Karpas-422 (cell line): Measurements from ENCODE around the gene PAIP2. TPM values are rescaled to one million over a fixed set of nuclear protein-coding genes. Genes with fewer than 3 reads are reported as not detected.

Experiments
- DNase-seq: peaks from one replicate; pipeline ENCODE4 v3.0.0-alpha.2; 2015
- H2AFZ ChIP-seq: fragments of 200-600 bp; sonication (generic); 2 replicates; pipeline ENCODE4 v1.6.1; 2014; ENCODE audit warnings: antibody characterized with exemption, low read length, mixed read lengths
- H3K27ac ChIP-seq: fragments of 200-600 bp; sonication (generic); 2 replicates; pipeline ENCODE4 v1.5.1; 2014; ENCODE audit warnings: mild to moderate bottlenecking, low read length, moderate library complexity
- H3K27me3 ChIP-seq: fragments of 200-600 bp; sonication (generic); 2 replicates; pipeline ENCODE4 v1.6.1; 2014; ENCODE audit warnings: low read length, mixed read lengths
- H3K36me3 ChIP-seq: fragments of 200-600 bp; sonication (generic); 2 replicates; pipeline ENCODE4 v1.6.1; 2014; ENCODE audit warnings: low read length, mixed read lengths; ENCODE audit not compliant: insufficient read depth
- H3K4me1 ChIP-seq: fragments of 200-600 bp; sonication (generic); 2 replicates; pipeline ENCODE4 v1.6.1; 2014; ENCODE audit warnings: mild to moderate bottlenecking, low read length, mixed read lengths
- H3K4me2 ChIP-seq: fragments of 200-600 bp; sonication (generic); 2 replicates; pipeline ENCODE4 v1.6.1; 2014; ENCODE audit warnings: low read length, low read depth, mild to moderate bottlenecking; ENCODE audit not compliant: poor library complexity, severe bottlenecking
- H3K4me3 ChIP-seq: fragments of 200-600 bp; sonication (generic); 2 replicates; pipeline ENCODE4 v1.5.1; 2014; ENCODE audit warnings: mild to moderate bottlenecking, antibody characterized with exemption, low read length, mixed read lengths
- H3K79me2 ChIP-seq: fragments of 200-600 bp; sonication (generic); 2 replicates; pipeline ENCODE4 v1.6.1; 2014; ENCODE audit warnings: mild to moderate bottlenecking, low read length, mixed read lengths
- H3K9ac ChIP-seq: fragments of 200-600 bp; sonication (generic); 2 replicates; pipeline ENCODE4 v1.6.0; 2014; ENCODE audit warnings: low read length
- H3K9me2 ChIP-seq: fragments of 200-600 bp; sonication (generic), shearing (Covaris generic); replicated peaks from 2 replicates; pipeline ENCODE4 v1.6.0; 2014; ENCODE audit warnings: mild to moderate bottlenecking, low read length, moderate library complexity; ENCODE audit not compliant: insufficient read depth
- H3K9me3 ChIP-seq: fragments of 300-700, 200-600 bp; sonication (generic); 2 replicates; pipeline ENCODE4 v1.6.1; 2014; ENCODE audit warnings: low read length, mixed read lengths
- H4K20me1 ChIP-seq: fragments of 200-600 bp; sonication (generic); 2 replicates; pipeline ENCODE4 v1.6.1; 2014; ENCODE audit warnings: mild to moderate bottlenecking, antibody characterized with exemption, low read length, low read depth; ENCODE audit not compliant: insufficient read depth
- total RNA-seq: library from RNA; depleted of rRNA; stranded (reverse); fragments of >200 nt; shearing (Covaris generic); gene quantifications from 2 replicates; pipeline ENCODE4 v1.2.3, GENCODE V29; 2014; ENCODE audit warnings: low replicate concordance

PAIP2 gene
- total RNA-seq, 1 experiment from 2014 or later: 113 TPM

DNA sequence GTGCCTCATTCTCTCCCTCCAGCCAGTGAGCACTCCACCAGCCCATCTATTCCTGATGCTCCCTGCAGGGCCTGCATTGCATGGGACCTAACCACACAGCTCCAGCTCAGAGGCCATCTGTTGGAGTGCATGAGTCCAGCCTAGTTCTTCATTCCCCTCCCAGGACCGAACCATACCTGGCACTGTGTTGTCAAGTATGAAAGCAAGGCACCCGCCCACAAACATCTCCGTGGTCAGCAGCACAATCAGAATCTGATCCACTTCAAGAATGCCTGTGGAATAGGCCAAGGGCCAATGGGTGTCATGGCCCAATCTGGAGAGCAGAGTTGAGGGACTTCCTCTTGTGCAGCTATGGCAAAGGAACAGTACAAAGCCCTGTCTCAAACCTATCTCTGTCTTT is 35.6 kb downstream of the PAIP2 start:
- Histone ChIP-seq H3K9me3 (no peaks in the 10 kb centered on the region), H3K27ac (no peak overlapping the region), H3K4me1 (peaks cover 4% of the 10 kb centered on the region), H3K79me2 (no peaks in the 10 kb centered on the region), H4K20me1 (no peaks in the 10 kb centered on the region), H2AFZ (no peak overlapping the region), H3K4me3 (no peak overlapping the region), H3K9me2 (no peaks in the 10 kb centered on the region), H3K9ac (no peak overlapping the region), H3K27me3 (no peaks in the 10 kb centered on the region), H3K36me3 (0 out of 2 replicates have a peak, but pooled peaks cover 4% of the 10 kb centered on the region), H3K4me2 (no peak overlapping the region)
- no peak for DNase-seq

DNA sequence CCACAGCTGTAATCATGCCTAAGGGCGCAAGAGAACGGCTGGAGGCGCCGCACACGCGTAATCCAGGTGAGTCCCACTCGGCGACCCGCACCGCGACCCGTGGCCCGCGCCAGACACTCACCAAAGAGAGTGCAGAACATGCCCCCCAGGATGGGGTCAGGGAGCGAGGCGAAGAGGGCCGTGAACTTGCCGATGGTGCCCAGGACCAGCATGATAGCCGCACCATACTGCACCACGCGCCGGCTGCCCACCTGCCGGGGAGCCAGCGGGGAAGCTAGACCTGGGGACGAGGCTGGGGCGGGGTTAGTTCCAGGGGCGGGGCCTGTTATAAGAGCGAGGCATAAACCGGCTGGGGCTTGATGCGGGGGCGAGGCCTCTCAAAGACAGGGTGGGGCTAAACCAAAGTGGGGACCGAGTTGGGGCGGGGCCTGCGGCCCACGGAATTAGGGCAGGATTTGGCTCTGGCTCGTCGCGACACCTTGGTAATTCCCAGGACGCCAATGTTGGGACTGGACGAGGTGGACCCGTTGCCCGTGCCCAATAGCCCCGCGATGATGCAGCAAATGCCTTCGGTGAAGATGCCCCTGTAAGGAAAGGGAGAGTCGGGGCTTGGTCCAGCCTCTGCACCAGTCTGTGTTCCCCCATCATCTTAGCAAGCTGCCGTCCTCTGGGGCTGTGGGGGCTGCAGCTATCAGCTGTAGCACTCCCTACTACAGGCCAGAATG is 36.6 kb downstream of the PAIP2 start:
- Histone ChIP-seq H3K4me3 (no peak overlapping the region), H3K27ac (no peak overlapping the region), H3K9me3 (no peaks in the 10 kb centered on the region), H3K27me3 (no peaks in the 10 kb centered on the region), H3K79me2 (no peaks in the 10 kb centered on the region), H3K4me1 (peaks cover 10% of the 10 kb centered on the region), H4K20me1 (no peaks in the 10 kb centered on the region), H3K9ac (no peak overlapping the region), H3K4me2 (no peak overlapping the region), H3K9me2 (no peaks in the 10 kb centered on the region), H2AFZ (no peak overlapping the region), H3K36me3 (no peaks in the 10 kb centered on the region)
- DNase-seq: no peak

DNA sequence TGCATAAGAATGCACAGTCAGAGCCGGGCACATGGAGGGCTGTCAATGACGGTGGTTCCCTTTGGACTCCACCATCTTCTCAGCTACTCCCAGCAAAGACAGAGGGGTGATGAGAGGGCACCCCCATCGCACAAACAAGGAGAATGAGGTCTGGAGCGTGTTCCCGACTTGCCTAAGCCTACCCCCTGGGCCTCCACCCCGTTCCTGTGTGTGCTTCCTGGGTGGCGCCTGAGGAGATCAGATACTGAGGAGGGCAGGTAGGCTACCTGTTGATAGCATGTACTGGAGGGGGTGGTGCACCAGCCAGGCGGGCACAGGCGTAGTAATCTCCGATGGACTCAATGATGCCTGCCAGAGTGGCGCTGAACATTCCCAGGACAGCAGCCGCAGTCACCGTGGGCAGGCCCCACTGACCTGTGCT is 37.3 kb downstream of the PAIP2 start:
- no peak overlapping the region for H3K4me2 ChIP-seq
- H3K27me3 ChIP-seq: no peaks in the 10 kb centered on the region
- H3K27ac ChIP-seq: no peak overlapping the region
- no peaks in the 10 kb centered on the region for H4K20me1 ChIP-seq
- H3K9me3 ChIP-seq: no peaks in the 10 kb centered on the region
- H3K4me1 ChIP-seq: peaks cover 12% of the 10 kb centered on the region
- H3K9ac ChIP-seq: no peak overlapping the region
- H3K9me2 ChIP-seq: no peaks in the 10 kb centered on the region
- no peaks in the 10 kb centered on the region for H3K79me2 ChIP-seq
- H3K4me3 ChIP-seq: no peak overlapping the region
- no peak overlapping the region for H2AFZ ChIP-seq
- H3K36me3 ChIP-seq: no peaks in the 10 kb centered on the region
- DNase-seq: no peak

DNA sequence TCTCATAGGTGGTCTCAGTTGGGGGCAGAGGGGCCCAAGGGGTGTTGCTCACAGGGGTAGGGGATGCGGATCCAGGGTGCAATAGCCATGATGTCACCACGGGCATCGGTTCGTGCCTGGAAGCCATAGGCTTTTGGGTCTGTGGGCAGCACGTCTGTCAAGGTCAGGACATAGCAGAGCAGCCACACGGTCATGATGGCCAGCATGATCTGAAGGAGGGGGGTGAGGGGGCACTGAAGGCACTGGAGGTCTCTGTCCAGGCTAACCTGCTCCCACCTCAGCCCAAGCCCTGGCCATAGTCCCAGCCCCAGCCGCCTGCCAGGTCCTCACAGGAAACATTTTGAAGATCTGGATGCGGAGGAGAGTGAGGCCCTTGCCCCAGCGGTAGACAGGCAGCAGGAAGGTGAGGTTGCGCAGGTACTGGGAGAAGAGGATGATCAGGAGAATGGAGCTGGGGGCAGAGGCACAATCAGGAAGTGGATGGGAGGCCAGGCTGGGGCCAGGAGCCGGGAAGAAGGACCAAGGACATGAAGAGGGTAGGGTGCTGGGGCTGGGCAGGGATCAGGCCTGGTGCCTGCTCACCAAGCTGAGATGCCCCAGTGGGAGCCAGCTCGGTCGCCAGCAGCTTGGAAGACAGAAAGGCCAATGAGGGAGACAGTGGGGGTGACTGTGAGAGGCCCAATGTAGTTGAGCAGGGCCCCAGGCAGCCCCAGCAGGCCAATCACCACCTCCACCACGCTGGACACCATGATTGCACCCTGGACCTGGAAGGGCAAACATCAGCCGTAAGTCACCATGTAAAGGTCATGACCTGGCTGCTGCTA is 38.2 kb downstream of the PAIP2 start:
- Histone ChIP-seq H3K4me3 (no peak overlapping the region), H3K9me2 (no peaks in the 10 kb centered on the region), H3K36me3 (no peaks in the 10 kb centered on the region), H4K20me1 (no peaks in the 10 kb centered on the region), H3K79me2 (no peaks in the 10 kb centered on the region), H3K27me3 (no peaks in the 10 kb centered on the region), H3K27ac (no peak overlapping the region), H3K9me3 (no peaks in the 10 kb centered on the region), H3K4me2 (no peak overlapping the region), H2AFZ (no peak overlapping the region), H3K9ac (no peak overlapping the region), H3K4me1 (peaks cover 21% of the 10 kb centered on the region)
- no peak for DNase-seq

DNA sequence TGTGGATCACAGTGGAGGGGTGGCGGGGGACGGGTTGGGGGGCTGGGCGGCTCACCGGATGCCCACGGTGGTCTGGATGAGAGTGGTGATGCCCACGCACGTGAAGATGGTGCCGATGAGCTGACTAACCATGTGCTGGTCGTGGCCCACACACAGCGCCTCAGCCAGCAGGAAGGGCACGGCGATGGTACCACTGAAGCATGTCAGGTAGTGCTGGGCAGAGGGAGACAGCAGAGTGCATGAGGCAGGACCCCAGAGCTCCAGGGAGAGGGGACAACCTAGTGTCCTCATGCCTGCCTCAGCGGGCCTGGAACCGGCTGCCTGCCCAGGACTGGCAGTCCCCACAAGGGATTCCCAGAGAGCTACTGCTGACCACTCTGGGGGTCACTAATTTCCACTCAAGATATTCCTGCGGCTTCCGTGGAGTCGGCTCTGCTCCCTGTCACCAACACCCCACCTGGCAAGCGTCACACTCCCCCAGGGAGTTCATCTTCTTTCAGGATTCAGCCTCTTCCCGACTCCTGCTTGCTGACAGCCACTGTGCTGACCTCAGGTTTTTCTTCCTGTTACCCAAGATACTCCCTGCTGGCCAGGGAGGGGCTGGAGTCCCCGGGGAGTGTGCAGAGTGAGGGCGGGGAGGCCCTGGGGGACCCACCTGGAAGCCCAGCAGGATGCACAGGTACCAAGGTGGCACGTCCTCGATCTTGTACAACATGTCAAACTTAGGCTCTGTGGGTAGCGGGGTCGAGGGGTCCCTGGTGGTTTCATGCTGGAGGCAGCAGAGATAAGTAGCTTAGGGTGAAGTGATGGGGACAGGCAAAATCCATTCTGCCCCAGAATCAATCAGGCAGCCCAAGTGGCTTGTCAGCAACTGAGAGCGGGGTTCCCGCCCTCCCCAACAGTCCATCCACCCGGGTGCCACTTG is 40.4 kb downstream of the PAIP2 start:
- Histone ChIP-seq H3K4me1 (peaks cover 37% of the 10 kb centered on the region), H3K79me2 (no peaks in the 10 kb centered on the region), H3K4me2 (no peak overlapping the region), H3K9me2 (no peaks in the 10 kb centered on the region), H4K20me1 (no peaks in the 10 kb centered on the region), H2AFZ (no peak overlapping the region), H3K27ac (no peak overlapping the region), H3K27me3 (no peaks in the 10 kb centered on the region), H3K4me3 (no peak overlapping the region), H3K36me3 (no peaks in the 10 kb centered on the region), H3K9ac (no peak overlapping the region; the same call in 1 of the 2 replicates), H3K9me3 (no peaks in the 10 kb centered on the region)
- DNase-seq: no peak

DNA sequence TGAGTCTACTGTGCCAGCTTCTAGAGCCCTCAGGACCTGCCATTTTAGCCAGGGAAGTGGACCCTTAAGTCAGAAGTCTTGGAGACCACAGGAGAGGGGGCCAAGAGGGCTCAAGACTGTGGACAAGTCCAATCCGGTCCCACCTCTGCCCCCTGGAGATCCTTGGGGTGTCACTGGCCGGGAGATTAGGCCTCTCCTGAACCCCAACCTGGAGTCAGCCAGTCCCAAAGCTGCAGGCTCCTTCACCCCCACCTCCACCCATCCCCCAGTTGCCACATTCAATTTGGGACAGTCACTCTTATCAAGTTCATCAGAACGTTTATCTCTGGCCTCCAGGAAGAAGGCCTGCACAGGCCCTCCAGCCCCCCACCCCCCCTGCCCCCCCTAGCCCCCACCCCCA is 41.2 kb downstream of the PAIP2 start:
- H4K20me1 ChIP-seq: no peaks in the 10 kb centered on the region
- H3K4me2 ChIP-seq: no peak overlapping the region
- no peaks in the 10 kb centered on the region for H3K9me2 ChIP-seq
- no peak overlapping the region for H3K9ac ChIP-seq
- H3K4me3 ChIP-seq: no peak overlapping the region
- no peak overlapping the region for H3K27ac ChIP-seq
- no peaks in the 10 kb centered on the region for H3K9me3 ChIP-seq
- H3K27me3 ChIP-seq: no peaks in the 10 kb centered on the region
- H3K4me1 ChIP-seq: peaks cover 42% of the 10 kb centered on the region
- H3K36me3 ChIP-seq: no peaks in the 10 kb centered on the region
- no peak overlapping the region for H2AFZ ChIP-seq
- DNase-seq: no peak
- H3K79me2 ChIP-seq: no peaks in the 10 kb centered on the region

DNA sequence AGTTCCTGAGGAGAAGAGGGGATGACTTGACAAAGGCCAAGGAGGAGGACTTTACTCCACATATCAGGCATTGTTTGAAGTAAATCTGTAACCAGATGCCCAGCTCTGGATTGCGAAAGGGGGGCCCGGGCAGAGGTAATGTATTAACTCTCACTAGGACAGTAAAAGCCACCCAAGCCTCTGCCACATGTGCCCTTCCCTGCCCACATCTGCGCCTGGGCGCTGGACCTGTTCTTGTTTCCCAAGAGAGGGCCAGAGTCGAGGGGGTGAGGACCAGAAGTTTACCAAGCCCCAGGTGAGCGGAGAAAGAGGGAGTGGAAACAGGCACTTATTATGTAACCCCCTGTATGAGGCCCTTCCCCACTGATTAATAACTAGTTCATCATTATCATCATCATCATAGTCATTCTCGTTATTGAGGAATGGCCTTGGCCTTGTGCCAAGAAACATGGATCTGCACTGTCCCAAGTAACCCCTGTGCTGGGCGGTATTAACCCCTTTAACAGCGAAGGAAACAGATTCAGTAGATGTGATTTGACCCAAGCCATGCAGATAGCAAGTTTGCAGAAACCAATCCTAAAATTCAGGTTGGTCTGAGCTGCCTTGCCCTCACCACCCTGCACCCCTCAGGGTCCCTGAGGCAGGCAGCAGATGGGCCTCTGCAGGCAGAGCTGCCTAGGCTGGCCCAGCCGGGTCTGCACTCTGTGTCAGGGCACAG is 41.8 kb downstream of the PAIP2 start, which contains the start of gene SLC23A1:
SLC23A1 (minus strand) TSS at position 23 of the 718 bp plus-strand sequence. CDS start 44 bp downstream, outside the sequence.
- no peaks in the 10 kb centered on the region for H3K9me3 ChIP-seq
- H3K79me2 ChIP-seq: no peaks in the 10 kb centered on the region
- H3K4me2 ChIP-seq: no peak within 1 kb of the TSS
- peaks cover 48% of the 10 kb centered on the region for H3K4me1 ChIP-seq
- no peak within 1 kb of the TSS; the same call in 1 of the 2 replicates for H3K9ac ChIP-seq
- H3K4me3 ChIP-seq: no peak within 1 kb of the TSS
- no peak within 1 kb of the TSS for H3K27ac ChIP-seq
- H2AFZ ChIP-seq: no peak within 1 kb of the TSS
- H3K36me3 ChIP-seq: no peaks in the 10 kb centered on the region
- no peak for DNase-seq
- no peaks in the 10 kb centered on the region for H3K9me2 ChIP-seq
- H3K27me3 ChIP-seq: no peaks in the 10 kb centered on the region
- no peaks in the 10 kb centered on the region for H4K20me1 ChIP-seq
